Muscle layer of colon (tissue), 2 donors: ENCODE data around the gene TOMM22.

Experiments used
- H3K27ac ChIP-seq: one replicate; pipeline ENCODE4 v1.7.0; 2013; ENCODE audit warnings: low read depth, mild to moderate bottlenecking, low read length, moderate library complexity
- H3K27me3 ChIP-seq, 2 donors: one replicate each; pipeline ENCODE4 v1.7.0; 2013; ENCODE audit warnings: low read length in 2 of 2, mild to moderate bottlenecking in 2 of 2; ENCODE audit not compliant: insufficient read depth in 2 of 2, control insufficient read depth in 1 of 2
- H3K36me3 ChIP-seq: one replicate; pipeline ENCODE4 v1.7.0; 2013; ENCODE audit warnings: mild to moderate bottlenecking, low read length; ENCODE audit not compliant: insufficient read depth
- H3K4me1 ChIP-seq: one replicate; pipeline ENCODE4 v1.7.0; 2013; ENCODE audit warnings: mild to moderate bottlenecking, low read length; ENCODE audit not compliant: insufficient read depth
- H3K4me3 ChIP-seq, 2 donors: one replicate each; pipeline ENCODE4 v1.7.0; 2013; ENCODE audit warnings: low read length in 2 of 2, low read depth in 1 of 2, mild to moderate bottlenecking in 1 of 2, moderate library complexity in 1 of 2
- H3K9ac ChIP-seq: one replicate; pipeline ENCODE4 v1.7.0; 2013; ENCODE audit warnings: low read length
- H3K9me3 ChIP-seq: one replicate; pipeline ENCODE4 v1.7.0; 2013; ENCODE audit warnings: mild to moderate bottlenecking, low read length
- donor health status: abdominal sarcoma.
- donor health status: Adenocarcinoma of cecum.

Gene TOMM22

DNA sequence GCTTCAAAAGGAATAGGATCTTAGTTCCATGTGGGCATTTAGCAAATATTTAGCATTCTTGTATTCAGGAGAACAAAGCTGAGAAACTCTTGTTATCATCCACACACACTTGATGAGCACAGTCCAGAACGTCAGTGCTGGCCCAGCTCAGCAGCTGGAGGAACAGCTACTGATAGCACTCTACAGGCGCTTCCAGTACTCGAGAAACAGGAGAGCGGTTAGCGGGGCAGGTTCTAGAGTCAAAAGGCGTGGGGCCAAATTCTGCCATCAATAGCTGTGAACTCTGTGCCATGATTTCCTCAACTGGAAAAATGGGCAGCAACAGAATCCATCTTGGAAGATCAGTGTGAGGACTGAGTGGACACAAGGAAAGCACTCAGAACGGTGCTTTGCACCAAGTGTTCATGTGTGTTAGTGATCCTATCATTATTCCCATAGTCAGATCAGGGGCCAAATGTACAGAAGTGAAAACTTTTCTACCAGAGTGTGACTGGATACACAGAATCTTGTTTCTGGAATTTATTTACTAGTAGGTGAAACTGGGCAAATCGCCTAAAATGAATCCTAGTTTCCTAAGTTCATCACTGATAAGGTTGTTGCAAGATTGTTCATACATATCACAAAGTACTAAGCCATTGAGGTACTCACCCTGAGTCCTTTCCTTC, 15.8 kb downstream of the TOMM22 start:
- Histone ChIP-seq H3K9me3 (no peaks in the 10 kb centered on the region), H3K4me3 (peak overlapping the region in 1 of 2 donors; percentile 13), H3K27me3 (no peaks in the 10 kb centered on the region), H3K27ac (peak overlapping the region; percentile 66), H3K9ac (no peak overlapping the region), H3K36me3 (no peaks in the 10 kb centered on the region), H3K4me1 (peaks cover 44% of the 10 kb centered on the region)

DNA sequence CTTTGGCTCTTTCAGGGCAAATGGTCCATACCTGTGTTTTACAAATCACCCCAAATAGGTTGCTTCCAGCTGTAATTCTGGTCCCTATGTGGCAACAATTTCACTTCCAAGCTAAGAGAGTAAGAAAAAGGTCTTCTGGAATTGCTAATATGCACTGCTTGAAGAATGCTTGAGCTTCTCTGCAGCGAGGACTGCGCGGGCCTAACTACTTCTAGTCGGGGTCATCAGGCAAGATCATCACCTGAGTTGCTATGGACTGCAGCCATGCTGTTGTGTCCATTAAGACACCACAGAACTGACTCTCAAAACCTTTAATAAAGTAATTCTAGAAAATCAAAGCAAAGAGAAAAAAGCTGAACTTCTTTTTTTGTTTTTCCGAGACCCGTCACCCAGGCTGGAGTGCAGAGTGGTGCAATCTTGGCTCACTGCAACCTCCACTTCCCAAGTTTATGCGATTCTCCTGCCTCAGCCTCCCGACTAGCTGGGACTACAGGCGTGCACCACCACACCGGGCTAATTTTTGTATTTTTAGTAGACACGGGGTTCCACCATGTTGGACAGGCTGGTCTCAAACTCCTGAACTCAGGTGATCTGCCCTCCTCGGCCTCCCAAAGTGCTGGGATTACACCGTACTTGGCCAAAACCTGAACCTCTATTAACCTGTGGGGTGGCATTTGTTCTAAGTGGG, 16.8 kb downstream of the TOMM22 start:
- H3K9me3 ChIP-seq, result no peaks in the 10 kb centered on the region
- H3K4me1 ChIP-seq, result peaks cover 44% of the 10 kb centered on the region
- peak overlapping the region in 1 of 2 donors; percentile 59 for H3K4me3 ChIP-seq
- H3K27ac ChIP-seq, result no peak overlapping the region
- H3K36me3 ChIP-seq, result no peaks in the 10 kb centered on the region
- H3K9ac ChIP-seq, result peak overlapping the region; percentile 89
- no peaks in the 10 kb centered on the region for H3K27me3 ChIP-seq

DNA sequence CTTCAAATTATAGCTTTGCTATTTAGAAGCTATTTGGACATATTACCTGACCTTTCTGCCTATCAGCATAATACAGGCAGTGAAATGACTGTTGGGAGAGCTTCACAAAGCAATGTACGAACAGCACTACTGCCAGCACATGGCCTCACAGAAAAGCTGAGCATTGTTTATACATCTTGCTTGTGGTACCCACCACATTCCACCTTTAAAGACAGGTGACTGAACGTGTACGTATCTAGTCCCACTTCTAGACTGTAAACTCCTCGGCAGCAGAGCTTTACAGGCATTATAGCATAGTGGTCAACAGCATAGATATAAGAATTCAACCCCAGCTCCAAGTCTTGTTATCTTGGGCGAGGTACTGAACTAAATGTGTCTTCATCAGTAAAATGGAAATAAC, 17.4 kb downstream of the TOMM22 start:
- Histone ChIP-seq H3K4me3 (peak overlapping the region; percentile 33 to 59), H3K27me3 (no peaks in the 10 kb centered on the region), H3K9ac (peak overlapping the region; percentile 89), H3K36me3 (no peaks in the 10 kb centered on the region), H3K27ac (peak overlapping the region; percentile 85), H3K9me3 (no peaks in the 10 kb centered on the region), H3K4me1 (peaks cover 44% of the 10 kb centered on the region)

GRCh38 chr22:38699784-38700183, 18.0 kb downstream of the TOMM22 start:
- peak overlapping the region; percentile 33 to 59 for H3K4me3 ChIP-seq
- peaks cover 47% of the 10 kb centered on the region for H3K4me1 ChIP-seq
- H3K27ac ChIP-seq, result peak overlapping the region; percentile 85
- H3K36me3 ChIP-seq, result no peaks in the 10 kb centered on the region
- no peaks in the 10 kb centered on the region for H3K27me3 ChIP-seq
- peak overlapping the region; percentile 89 for H3K9ac ChIP-seq
- no peaks in the 10 kb centered on the region for H3K9me3 ChIP-seq

DNA sequence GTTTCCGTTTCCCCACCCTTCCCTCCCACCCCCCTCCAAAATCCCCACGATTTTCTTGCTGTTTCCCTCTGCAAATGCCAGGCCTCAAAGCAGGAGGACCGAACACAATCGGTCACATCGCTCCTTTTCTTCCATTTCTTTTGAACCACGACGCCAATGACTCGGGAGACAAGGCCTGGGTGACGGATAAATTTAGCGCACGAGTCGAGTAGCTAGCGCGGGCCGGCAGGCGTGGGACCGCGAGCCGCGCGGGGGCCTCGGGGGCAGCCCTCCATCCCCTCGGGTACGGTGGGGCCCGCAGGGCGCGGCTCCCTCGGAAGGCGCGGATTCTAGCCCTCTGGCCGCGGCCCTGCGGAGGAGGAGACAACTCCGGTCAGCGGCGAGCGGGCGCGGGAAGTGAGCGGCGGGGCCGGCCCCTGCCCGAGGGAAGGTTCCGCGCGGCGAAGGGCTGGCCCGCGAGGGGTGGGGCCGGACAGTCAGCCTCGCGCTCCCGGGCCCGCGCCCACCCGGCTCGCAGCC, 18.6 kb downstream of the TOMM22 start:
- Histone ChIP-seq H3K4me3 (peak overlapping the region; percentile 33 to 59), H3K4me1 (peaks cover 50% of the 10 kb centered on the region), H3K36me3 (no peaks in the 10 kb centered on the region), H3K27me3 (no peaks in the 10 kb centered on the region), H3K27ac (peak overlapping the region; percentile 85), H3K9me3 (no peaks in the 10 kb centered on the region), H3K9ac (peak overlapping the region; percentile 89)

GRCh38 chr22:38700789-38701628, 19.3 kb downstream of the TOMM22 start, which contains the start of gene JOSD1:
JOSD1 (minus strand) TSS chr22:38700943; CDS start chr22:38699987, 956 bp downstream.
- H3K27me3 ChIP-seq, result no peaks in the 10 kb centered on the region
- no peaks in the 10 kb centered on the region for H3K36me3 ChIP-seq
- no peaks in the 10 kb centered on the region for H3K9me3 ChIP-seq
- peak within 1 kb of the TSS; percentile 85 for H3K27ac ChIP-seq
- H3K9ac ChIP-seq, result peak within 1 kb of the TSS; percentile 89
- H3K4me1 ChIP-seq, result peaks cover 49% of the 10 kb centered on the region
- peak within 1 kb of the TSS; percentile 40 to 59 for H3K4me3 ChIP-seq

DNA sequence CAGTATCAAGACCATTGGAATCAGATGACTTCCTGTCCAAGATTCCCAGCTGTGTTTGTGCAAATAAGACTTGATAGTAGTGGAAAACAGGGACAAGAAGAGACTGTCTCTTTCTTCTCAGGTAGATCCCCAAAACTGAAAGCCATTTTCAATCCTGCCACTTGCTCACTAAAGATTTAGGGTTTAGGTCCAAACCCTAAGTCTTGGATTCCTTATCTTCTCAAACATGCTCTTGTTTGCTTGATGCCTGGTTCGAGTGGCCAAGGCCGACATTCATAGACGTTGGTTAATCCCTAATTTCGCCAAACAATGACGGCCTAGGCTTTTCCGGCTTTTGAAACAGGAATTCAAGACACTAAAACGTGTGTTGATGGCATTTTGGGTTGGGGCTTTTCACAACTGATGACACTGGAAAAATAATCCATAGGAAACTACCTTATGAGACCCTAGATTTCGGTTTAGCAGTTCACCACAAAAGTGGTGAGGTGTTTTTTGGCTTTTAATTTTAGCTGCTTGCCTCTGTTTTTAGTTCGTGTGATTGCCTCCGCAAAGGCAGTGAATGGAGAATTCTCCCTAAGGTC, 23.0 kb downstream of the TOMM22 start:
- Histone ChIP-seq H3K36me3 (peaks cover 6% of the 10 kb centered on the region), H3K27ac (peak overlapping the region; percentile 10), H3K4me3 (peak overlapping the region in 1 of 2 donors; percentile 35), H3K9me3 (no peaks in the 10 kb centered on the region), H3K9ac (peak overlapping the region; percentile 35), H3K4me1 (peaks cover 34% of the 10 kb centered on the region), H3K27me3 (no peaks in the 10 kb centered on the region)

DNA sequence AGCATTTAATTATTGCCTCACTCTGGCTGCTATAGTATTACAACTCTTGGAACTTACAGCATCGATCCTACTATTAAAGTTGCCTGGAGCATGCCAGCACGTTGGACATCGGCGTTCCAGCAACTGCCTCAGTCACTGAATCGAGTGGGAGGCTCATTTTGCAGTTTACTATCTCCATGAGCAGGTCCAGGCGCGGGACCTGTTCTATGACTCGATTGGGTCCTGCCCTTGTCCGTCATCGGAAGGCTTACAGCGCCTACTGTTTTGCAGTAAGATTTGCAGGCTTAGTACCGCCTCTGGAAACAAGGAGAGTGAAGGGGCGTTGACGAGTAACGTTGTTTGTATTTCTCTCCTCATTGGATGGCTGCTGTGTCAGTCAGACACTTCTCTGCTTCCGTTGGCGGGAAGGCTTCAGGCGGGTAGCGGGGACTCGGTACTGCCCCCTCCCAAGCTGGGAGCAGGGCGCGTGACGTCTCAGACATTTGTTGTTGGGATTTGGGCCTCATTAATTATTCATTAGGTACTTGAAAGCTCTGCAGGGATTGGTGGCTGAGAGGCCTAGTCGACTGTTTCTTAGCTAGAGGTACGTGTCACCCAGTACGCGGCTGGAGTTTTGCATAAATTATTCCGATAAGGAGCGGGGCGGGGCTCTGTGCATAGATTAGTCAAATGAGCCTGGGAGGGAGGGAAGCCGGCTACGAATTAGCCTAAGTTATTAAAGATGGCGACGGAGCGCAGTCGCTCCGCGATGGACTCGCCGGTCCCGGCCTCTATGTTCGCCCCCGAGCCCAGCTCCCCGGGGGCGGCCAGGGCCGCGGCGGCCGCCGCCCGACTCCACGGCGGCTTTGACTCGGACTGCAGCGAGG, 23.7 kb downstream of the TOMM22 start, which contains the start of gene GTPBP1:
GTPBP1 (plus strand) TSS at position 710 of the 866 bp plus-strand sequence; CDS start at position 722, 12 bp downstream.
- Histone ChIP-seq H3K4me3 (peak within 1 kb of the TSS; percentile 75 to 90), H3K27me3 (no peaks in the 10 kb centered on the region), H3K4me1 (peaks cover 35% of the 10 kb centered on the region), H3K9ac (peak within 1 kb of the TSS; percentile 55), H3K36me3 (peaks cover 10% of the 10 kb centered on the region), H3K9me3 (no peaks in the 10 kb centered on the region), H3K27ac (peak within 1 kb of the TSS; percentile 89)

- H3K9ac ChIP-seq, result peak overlapping the region; percentile 55
- H3K9me3 ChIP-seq, result no peaks in the 10 kb centered on the region
- peaks cover 10% of the 10 kb centered on the region for H3K36me3 ChIP-seq
- no peaks in the 10 kb centered on the region for H3K27me3 ChIP-seq
- H3K4me1 ChIP-seq, result peaks cover 35% of the 10 kb centered on the region
- H3K27ac ChIP-seq, result peak overlapping the region; percentile 89
- peak overlapping the region; percentile 75 to 90 for H3K4me3 ChIP-seq
Measured at GRCh38 chr22:38706101-38706900, 24.5 kb downstream of the TOMM22 start.

DNA sequence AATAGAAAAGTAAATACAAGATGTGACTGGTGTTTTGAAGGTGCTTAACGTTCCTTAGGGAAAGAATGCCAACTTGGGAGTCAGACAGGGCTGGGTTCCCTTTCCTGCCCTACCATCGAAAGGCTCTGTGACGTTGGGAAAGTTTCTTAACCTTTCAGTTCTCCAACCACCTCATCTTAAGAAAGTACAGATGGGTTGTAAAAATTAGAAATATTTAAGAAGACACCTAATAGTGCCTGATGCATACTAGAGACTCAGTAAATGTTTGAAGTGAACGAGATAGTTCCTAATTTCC, 25.1 kb downstream of the TOMM22 start:
- Histone ChIP-seq H3K9me3 (no peaks in the 10 kb centered on the region), H3K27ac (peak overlapping the region; percentile 89), H3K4me1 (peaks cover 30% of the 10 kb centered on the region), H3K9ac (peak overlapping the region; percentile 55), H3K36me3 (peaks cover 10% of the 10 kb centered on the region), H3K27me3 (no peaks in the 10 kb centered on the region), H3K4me3 (peak overlapping the region; percentile 75 to 90)
